Suprapubic skin (tissue), 3 donors: Measurements from ENCODE around the gene RTBDN.

ENCODE experiments used
- POLR2A ChIP-seq, 2 donors: fragments of 450-650 bp; IDR thresholded peaks; one replicate each; pipeline ENCODE4 v1.6.1; 2017; ENCODE audit warnings: antibody characterized with exemption in 2 of 2, mild to moderate bottlenecking in 2 of 2, moderate library complexity in 2 of 2
- TF ChIP-seq, protein P1 (sequence below), 2 donors: fragments of 200-600 bp in 1 of 2; fragments of 450-650 bp in 1 of 2; sonication (generic) in 1 of 2; IDR thresholded peaks; one replicate each; pipeline ENCODE4 v1.5.1; 2016 to 2019; ENCODE audit warnings: antibody characterized with exemption in 2 of 2, mild to moderate bottlenecking in 1 of 2, moderate library complexity in 1 of 2

DNA sequence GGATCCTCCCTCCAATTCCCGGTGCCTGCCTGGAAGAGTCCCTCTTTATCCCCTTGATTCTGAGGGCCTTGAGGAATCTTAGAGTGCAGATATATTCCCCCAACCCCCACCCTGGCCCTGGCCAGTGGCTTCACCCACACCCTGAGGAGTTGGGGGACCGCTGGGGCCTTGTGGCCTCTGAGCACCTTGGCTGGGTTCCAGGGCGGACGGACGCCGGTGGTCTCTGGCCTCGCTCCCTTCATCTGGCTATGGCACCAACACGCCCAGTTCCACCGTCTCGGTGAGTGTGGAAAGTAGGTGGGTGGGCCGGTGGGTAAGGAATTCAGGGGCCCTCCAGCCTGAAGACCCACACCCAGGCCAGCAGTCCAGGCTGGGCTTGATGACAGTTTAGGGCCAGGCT is 8.9 kb upstream of the RTBDN start:
- TF ChIP-seq, protein P1, sequence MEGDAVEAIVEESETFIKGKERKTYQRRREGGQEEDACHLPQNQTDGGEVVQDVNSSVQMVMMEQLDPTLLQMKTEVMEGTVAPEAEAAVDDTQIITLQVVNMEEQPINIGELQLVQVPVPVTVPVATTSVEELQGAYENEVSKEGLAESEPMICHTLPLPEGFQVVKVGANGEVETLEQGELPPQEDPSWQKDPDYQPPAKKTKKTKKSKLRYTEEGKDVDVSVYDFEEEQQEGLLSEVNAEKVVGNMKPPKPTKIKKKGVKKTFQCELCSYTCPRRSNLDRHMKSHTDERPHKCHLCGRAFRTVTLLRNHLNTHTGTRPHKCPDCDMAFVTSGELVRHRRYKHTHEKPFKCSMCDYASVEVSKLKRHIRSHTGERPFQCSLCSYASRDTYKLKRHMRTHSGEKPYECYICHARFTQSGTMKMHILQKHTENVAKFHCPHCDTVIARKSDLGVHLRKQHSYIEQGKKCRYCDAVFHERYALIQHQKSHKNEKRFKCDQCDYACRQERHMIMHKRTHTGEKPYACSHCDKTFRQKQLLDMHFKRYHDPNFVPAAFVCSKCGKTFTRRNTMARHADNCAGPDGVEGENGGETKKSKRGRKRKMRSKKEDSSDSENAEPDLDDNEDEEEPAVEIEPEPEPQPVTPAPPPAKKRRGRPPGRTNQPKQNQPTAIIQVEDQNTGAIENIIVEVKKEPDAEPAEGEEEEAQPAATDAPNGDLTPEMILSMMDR (IDR thresholded peaks at IDR 0.05) = no peak
- no peak for TF ChIP-seq POLR2A (IDR thresholded peaks at IDR 0.05)
